ENCODE results near the gene CSNK2A1.
"Not testable (repeated sequence)": the region's sequence is repeated elsewhere in the genome, so short reads cannot be mapped to it uniquely, and the experiment has no call there.

The CSNK2A1 gene

GRCh38 chr20:487655-488054 lies 55.9 kb downstream of the CSNK2A1 start:
- no peak for DNase-seq (ENCODE audit: low read depth, low spot score)

GRCh38 chr20:483815-484644 lies 59.6 kb downstream of the CSNK2A1 start:
- no peak for DNase-seq (ENCODE audit: low read depth, low spot score)

GRCh38 chr20:481167-481566 lies 62.4 kb downstream of the CSNK2A1 start:
- DNase-seq (ENCODE audit: low read depth, low spot score): no peak

GRCh38 chr20:480044-480443 lies 63.5 kb downstream of the CSNK2A1 start:
- DNase-seq (ENCODE audit: low read depth, low spot score): no peak

GRCh38 chr20:479487-479886 lies 64.1 kb downstream of the CSNK2A1 start:
- DNase-seq (ENCODE audit: low read depth, low spot score): no peak

- no peak for DNase-seq (ENCODE audit: low read depth, low spot score)
These were observed 64.6 kb downstream of the CSNK2A1 start for GRCh38 chr20:478949-479429.

- no peak for DNase-seq (ENCODE audit: low read depth, low spot score)
These were observed 65.3 kb downstream of the CSNK2A1 start for GRCh38 chr20:478010-478948.

- DNase-seq (ENCODE audit: low read depth, low spot score): not testable (repeated sequence)
These were observed 66.9 kb downstream of the CSNK2A1 start for GRCh38 chr20:476561-477249.

- DNase-seq (ENCODE audit: low read depth, low spot score): no peak
These were observed 67.9 kb downstream of the CSNK2A1 start for GRCh38 chr20:475463-476357.

- DNase-seq (ENCODE audit: low read depth, low spot score): no peak
These were observed 69.0 kb downstream of the CSNK2A1 start for GRCh38 chr20:474581-474980.

GRCh38 chr20:472889-473292 lies 70.7 kb downstream of the CSNK2A1 start:
- DNase-seq (ENCODE audit: low read depth, low spot score): no peak

- no peak for DNase-seq (ENCODE audit: low read depth, low spot score)
These were observed 71.3 kb downstream of the CSNK2A1 start for GRCh38 chr20:472137-472846.

- DNase-seq (ENCODE audit: low read depth, low spot score): no peak
These were observed 73.7 kb downstream of the CSNK2A1 start for GRCh38 chr20:469746-470490.

- no peak for DNase-seq (ENCODE audit: low read depth, low spot score)
These were observed 75.8 kb downstream of the CSNK2A1 start for GRCh38 chr20:467755-468154.

GRCh38 chr20:462199-462991 lies 81.2 kb downstream of the CSNK2A1 start, which contains the start of gene TBC1D20:
TBC1D20 (minus strand) TSS chr20:462533; CDS start chr20:462405, 128 bp downstream.
- no peak for DNase-seq (ENCODE audit: low read depth, low spot score)

GRCh38 chr20:461254-462198 lies 82.1 kb downstream of the CSNK2A1 start:
- DNase-seq (ENCODE audit: low read depth, low spot score): no peak

- no peak for DNase-seq (ENCODE audit: low read depth, low spot score)
These were observed 82.9 kb downstream of the CSNK2A1 start for GRCh38 chr20:460707-461106.

All from brain pericyte (primary cell).